H1 (cell line): ENCODE data around the gene CHMP1B. TPM values are rescaled to one million over a fixed set of nuclear protein-coding genes. Genes with fewer than 3 reads are reported as not detected.

Source experiments
- CTCF ChIA-PET: fragments of 300-600 bp; sonication (Branson Sonifier 250); formaldehyde crosslinking; loops from one replicate; lab custom pipeline; 2021; ENCODE audit not compliant: partially characterized antibody; lab: Charles Lee
- POLR2A ChIA-PET: fragments of 300-600 bp; sonication (Branson Sonifier 250); formaldehyde crosslinking; loops from one replicate; lab custom pipeline; 2021; ENCODE audit warnings: inconsistent platforms; ENCODE audit not compliant: partially characterized antibody; lab: Charles Lee
- DNase-seq, 2 experiments: peaks; one replicate each; pipeline versions ENCODE4 v3.0.0 to v3.0.0-alpha.2; 2010 to 2022; ENCODE audit warnings: low spot score in 2 of 2, low read depth in 1 of 2, mixed read lengths in 1 of 2
- FAIRE-seq: peaks from 2 replicates; lab custom pipeline; 2011; peaks lifted over from hg19 to GRCh38; lab: Jason Lieb, UNC
- H2AFZ ChIP-seq: 2 replicates; pipeline ENCODE4 v1.8.1; 2012; ENCODE audit warnings: low read length, inconsistent platforms
- H2AK5ac ChIP-seq: 2 replicates; pipeline ENCODE4 v1.6.1; 2013; ENCODE audit warnings: low read depth, low read length
- H2BK120ac ChIP-seq: replicated peaks from 2 replicates; pipeline ENCODE3; 2013; ENCODE audit warnings: low read depth, low read length, inconsistent platforms
- H2BK12ac ChIP-seq: 2 replicates; pipeline ENCODE4 v1.6.1; 2013; ENCODE audit warnings: low read depth, low read length
- H2BK15ac ChIP-seq: 2 replicates; pipeline ENCODE4 v1.6.1; 2013; ENCODE audit warnings: low read length
- H2BK20ac ChIP-seq: 2 replicates; pipeline ENCODE4 v1.6.1; 2013; ENCODE audit warnings: low read length
- H2BK5ac ChIP-seq: 2 replicates; pipeline ENCODE4 v1.6.1; 2013; ENCODE audit warnings: low read depth, low read length
- H3K14ac ChIP-seq: 2 replicates; pipeline ENCODE4 v1.6.1; 2013; ENCODE audit warnings: inconsistent platforms; ENCODE audit not compliant: insufficient read length
- H3K18ac ChIP-seq: 2 replicates; pipeline ENCODE4 v1.6.1; 2013; ENCODE audit warnings: low read length; ENCODE audit errors: extremely low read depth
- H3K23ac ChIP-seq: 2 replicates; pipeline ENCODE4 v1.6.1; 2013; ENCODE audit warnings: inconsistent platforms; ENCODE audit not compliant: insufficient read length
- H3K23me2 ChIP-seq: 2 replicates; pipeline ENCODE4 v1.6.1; 2013; ENCODE audit warnings: low read depth, low read length
- H3K27ac ChIP-seq: 2 replicates; pipeline ENCODE4 v1.6.1; 2011; ENCODE audit warnings: low read depth, low read length, inconsistent platforms
- H3K27me3 ChIP-seq, 4 experiments: replicated peaks in 1 of 4; 1 replicate in 1 of 4; 2 replicates in 3 of 4; pipeline versions ENCODE4 v1.6.1 to v1.8.1; 2011 to 2013; ENCODE audit warnings: low read length in 3 of 4, mild to moderate bottlenecking in 3 of 4, inconsistent platforms in 2 of 4, mixed read lengths in 2 of 4, moderate library complexity in 1 of 4; ENCODE audit not compliant: control insufficient read depth in 3 of 4, insufficient read depth in 3 of 4; ENCODE audit errors: extremely low read depth in 1 of 4
- H3K36me3 ChIP-seq, 4 experiments: 2 replicates each; pipeline versions ENCODE4 v1.6.1 to v1.8.1; 2011 to 2013; ENCODE audit warnings: mild to moderate bottlenecking in 4 of 4, low read length in 3 of 4, moderate library complexity in 2 of 4, control low read depth in 1 of 4, inconsistent platforms in 1 of 4; ENCODE audit not compliant: insufficient read depth in 4 of 4, control insufficient read depth in 2 of 4
- H3K4ac ChIP-seq: replicated peaks from 2 replicates; pipeline ENCODE3; 2013; ENCODE audit warnings: low read length, low read depth, mixed read lengths, inconsistent platforms; ENCODE audit not compliant: insufficient read length
- H3K4me1 ChIP-seq, 4 experiments: replicated peaks in 1 of 4; 1 replicate in 1 of 4; 2 replicates in 3 of 4; pipeline versions ENCODE4 v1.6.1 to v1.8.1; 2011 to 2013; ENCODE audit warnings: low read length in 3 of 4, inconsistent platforms in 2 of 4, mixed read lengths in 1 of 4; ENCODE audit not compliant: insufficient read depth in 4 of 4, control insufficient read depth in 3 of 4
- H3K4me2 ChIP-seq, 2 experiments: 2 replicates each; pipeline versions ENCODE4 v1.6.1 to v1.8.1; 2011 to 2013; ENCODE audit warnings: low read depth in 2 of 2, low read length in 2 of 2, control low read depth in 1 of 2, inconsistent platforms in 1 of 2, mild to moderate bottlenecking in 1 of 2; ENCODE audit not compliant: insufficient read depth in 1 of 2
- H3K4me3 ChIP-seq, 4 experiments: fragments of 200-600, 300-600 bp in 1 of 4; sonication (generic), shearing (Covaris generic), sonication (Bioruptor Twin) in 1 of 4; 2 replicates each; pipeline versions ENCODE4 v1.5.1 to v1.8.1; 2011 to 2016; ENCODE audit warnings: low read length in 4 of 4, low read depth in 3 of 4, control low read depth in 2 of 4, inconsistent platforms in 2 of 4, mild to moderate bottlenecking in 2 of 4, mixed read lengths in 1 of 4, moderate library complexity in 1 of 4; ENCODE audit not compliant: insufficient read depth in 2 of 4; ENCODE audit errors: extremely low read depth in 1 of 4
- H3K56ac ChIP-seq: replicated peaks from 2 replicates; pipeline ENCODE3; 2013; ENCODE audit warnings: low read depth, mild to moderate bottlenecking, mixed read lengths, low read length, inconsistent platforms; ENCODE audit not compliant: insufficient read length
- H3K79me1 ChIP-seq: 2 replicates; pipeline ENCODE4 v1.6.1; 2013; ENCODE audit warnings: low read depth, low read length, control low read depth
- H3K79me2 ChIP-seq, 2 experiments: 2 replicates each; pipeline versions ENCODE4 v1.6.1 to v1.8.1; 2012 to 2013; ENCODE audit warnings: low read length in 2 of 2, mild to moderate bottlenecking in 2 of 2, inconsistent platforms in 1 of 2; ENCODE audit not compliant: insufficient read depth in 2 of 2, control insufficient read depth in 1 of 2
- H3K9ac ChIP-seq, 4 experiments: replicated peaks in 1 of 4; 1 replicate in 1 of 4; 2 replicates in 3 of 4; pipeline versions ENCODE4 v1.6.1 to v1.8.1; 2011 to 2013; ENCODE audit warnings: low read depth in 3 of 4, low read length in 3 of 4, control low read depth in 2 of 4, mild to moderate bottlenecking in 2 of 4, moderate library complexity in 2 of 4, inconsistent platforms in 1 of 4; ENCODE audit errors: extremely low read depth in 1 of 4
- H3K9me3 ChIP-seq, 2 experiments: 2 replicates each; pipeline versions ENCODE4 v1.6.1 to v1.8.1; 2012 to 2013; ENCODE audit warnings: mild to moderate bottlenecking in 2 of 2, moderate library complexity in 2 of 2, control low read depth in 1 of 2, inconsistent platforms in 1 of 2, low read depth in 1 of 2, low read length in 1 of 2, mixed read lengths in 1 of 2; ENCODE audit not compliant: insufficient read depth in 2 of 2
- H4K20me1 ChIP-seq, 2 experiments: replicated peaks in 1 of 2; 2 replicates each; pipeline versions ENCODE3 to v1.8.1; 2011 to 2013; ENCODE audit warnings: inconsistent platforms in 2 of 2, low read length in 2 of 2, mild to moderate bottlenecking in 1 of 2; ENCODE audit not compliant: insufficient read depth in 2 of 2, control insufficient read depth in 1 of 2
- H4K5ac ChIP-seq: 2 replicates; pipeline ENCODE4 v1.6.1; 2013; ENCODE audit warnings: low read length, low read depth, mixed read lengths, inconsistent platforms; ENCODE audit not compliant: insufficient read length
- H4K8ac ChIP-seq: 2 replicates; pipeline ENCODE4 v1.8.0; 2013; ENCODE audit warnings: mild to moderate bottlenecking, moderate library complexity, low read length, inconsistent platforms; ENCODE audit not compliant: insufficient read depth; ENCODE audit errors: extremely low read depth
- H4K91ac ChIP-seq: replicated peaks from 2 replicates; pipeline ENCODE3; 2013; ENCODE audit warnings: low read length, mixed read lengths, inconsistent platforms; ENCODE audit not compliant: insufficient read length
- BRCA1 ChIP-seq: IDR thresholded peaks from 2 replicates; pipeline ENCODE4 v1.6.1; 2012; ENCODE audit warnings: low read depth, low read length, improper control_type of control experiment
- CREB1 ChIP-seq: IDR thresholded peaks from 2 replicates; pipeline ENCODE4 v1.6.1; 2012; ENCODE audit warnings: inconsistent platforms
- CTBP2 ChIP-seq: IDR thresholded peaks from 2 replicates; pipeline ENCODE4 v1.7.0; 2011; ENCODE audit warnings: borderline replicate concordance, mild to moderate bottlenecking, moderate library complexity, mixed read lengths, low read length; ENCODE audit not compliant: insufficient read depth, insufficient read length
- EP300 ChIP-seq, 2 experiments: IDR thresholded peaks; 1 replicate in 1 of 2; 2 replicates in 1 of 2; pipeline ENCODE4 v1.6.1; 2011 to 2012; ENCODE audit warnings: low read depth in 2 of 2, low read length in 2 of 2, mild to moderate bottlenecking in 2 of 2, borderline replicate concordance in 1 of 2, inconsistent platforms in 1 of 2, moderate library complexity in 1 of 2
- GTF2F1 ChIP-seq: IDR thresholded peaks from 2 replicates; pipeline ENCODE4 v1.6.1; 2012; ENCODE audit warnings: low read depth, low read length, improper control_type of control experiment, borderline replicate concordance
- KDM1A ChIP-seq: fragments of 200-600, 300-600 bp; sonication (generic); IDR thresholded peaks from 2 replicates; pipeline ENCODE4 v1.7.1; 2016; ENCODE audit warnings: mild to moderate bottlenecking, low read length, borderline replicate concordance
- MAFK ChIP-seq: IDR thresholded peaks from 2 replicates; pipeline ENCODE4 v1.6.1; 2012; ENCODE audit warnings: low read depth, mild to moderate bottlenecking, improper control_type of control experiment, low read length
- PHF8 ChIP-seq: fragments of 200-600 bp; sonication (generic); conservative IDR thresholded peaks from 2 replicates; pipeline ENCODE4 v1.7.1; 2012; ENCODE audit warnings: low read depth, mild to moderate bottlenecking, inconsistent platforms, low read length, moderate library complexity
- POLR2A ChIP-seq, 2 experiments: IDR thresholded peaks; 1 replicate in 1 of 2; 2 replicates in 1 of 2; pipeline ENCODE4 v1.6.1; 2011; ENCODE audit warnings: low read depth in 2 of 2, low read length in 2 of 2, mild to moderate bottlenecking in 2 of 2; ENCODE audit errors: control extremely low read depth in 1 of 2
- POU5F1 ChIP-seq: IDR thresholded peaks from 2 replicates; pipeline ENCODE4 v1.6.1; 2011; ENCODE audit warnings: low read depth, mild to moderate bottlenecking, low read length, moderate library complexity
- RBBP5 ChIP-seq: IDR thresholded peaks from 2 replicates; pipeline ENCODE4 v1.7.1; 2012; ENCODE audit warnings: low read depth, mild to moderate bottlenecking, inconsistent platforms, low read length, moderate library complexity, borderline replicate concordance
- SRF ChIP-seq: IDR thresholded peaks from 2 replicates; pipeline ENCODE4 v1.6.1; 2011; ENCODE audit warnings: mild to moderate bottlenecking, low read depth, low read length, moderate library complexity
- SUZ12 ChIP-seq: fragments of 200-600 bp; sonication (generic); IDR thresholded peaks from 2 replicates; pipeline ENCODE4 v1.6.1; 2012; ENCODE audit warnings: mild to moderate bottlenecking, inconsistent platforms, low read length, moderate library complexity, mixed read lengths
- WGBS, 2 experiments: shearing (Covaris generic) in 1 of 2; methylation state at CpG; one replicate each; pipeline versions ENCODE4 v1.1.6 to v1.1.7; 2013 to 2015; ENCODE audit warnings: low lambda C conversion rate in 2 of 2, mixed read lengths in 2 of 2, inconsistent platforms in 1 of 2, low coverage in 1 of 2, missing lambda C conversion rate in 1 of 2; ENCODE audit not compliant: insufficient replicate concordance in 2 of 2, insufficient coverage in 1 of 2, insufficient read length in 1 of 2; ENCODE audit errors: extremely low coverage in 1 of 2, missing lambda C conversion rate in 1 of 2; 5-methylcytosine and 5-hydroxymethylcytosine counted together
- polyA plus RNA-seq, 7 experiments: library from polyadenylated mRNA; depleted of rRNA in 3 of 7; stranded (reverse) in 5 of 7; unstranded in 2 of 7; fragments of >200 nt in 5 of 7; fragments of 200-250 nt in 2 of 7; gene quantifications; 1 replicate in 5 of 7; 2 replicates in 1 of 7; 4 replicates in 1 of 7; pipeline versions ENCODE4 v1.2.1 to v1.2.3, GENCODE V29; 2011 to 2013; ENCODE audit warnings: missing spikeins in 2 of 7, mixed read lengths in 2 of 7
- total RNA-seq: library from RNA; stranded (reverse); fragmentation: NEBNext Ultra II Directional; extraction: Animal tissue kit (Norgen Biotek cat#: 25700); gene quantifications from 2 replicates; pipeline ENCODE4 v1.2.1, GENCODE V29; 2021
- TF ChIP-seq, protein P1 (sequence below): IDR thresholded peaks from 2 replicates; pipeline ENCODE4 v1.6.1; 2011; ENCODE audit warnings: low read depth, mild to moderate bottlenecking, low read length; ENCODE audit not compliant: insufficient read depth

CHMP1B gene
- total and polyA plus RNA-seq, 2 of the 8 experiments (the other 6 are each of a cell fraction or from before 2014, with no cell fraction given), result 30.5 to 43.2 TPM

- H3K4me3 ChIP-seq, result no peak overlapping the region
- H3K9ac ChIP-seq, result no peak overlapping the region
- H3K18ac ChIP-seq, result no peak overlapping the region
- WGBS, 2 experiments, result 90% methylated on average over 5 of the region's 5 CpGs; no CpG with 5 or more reads in 1 of the 2 experiments
- H2AK5ac ChIP-seq, result no peak overlapping the region
- no peaks in the 10 kb centered on the region for H3K23me2 ChIP-seq
- H3K27ac ChIP-seq, result no peak overlapping the region
- H3K4me1 ChIP-seq, result peaks cover 0 to 4% (median 1%) of the 10 kb centered on the region in 4 experiments; a peak in 2 of 7 replicates
- DNase-seq, result no peak
- no peaks in the 10 kb centered on the region for H3K79me1 ChIP-seq
- H3K4ac ChIP-seq, result no peak overlapping the region
- H2BK20ac ChIP-seq, result no peak overlapping the region
- H3K36me3 ChIP-seq, result peaks cover 0 to 11% (median 4%) of the 10 kb centered on the region in 4 experiments; a peak in 4 of 8 replicates
- H2BK15ac ChIP-seq, result no peak overlapping the region
- no peak overlapping the region for H4K5ac ChIP-seq
- H2BK120ac ChIP-seq, result no peak overlapping the region
- FAIRE-seq, result no peak
- H4K91ac ChIP-seq, result no peak overlapping the region
- H3K9me3 ChIP-seq, result no peaks in the 10 kb centered on the region
- no peak overlapping the region for H2AFZ ChIP-seq
- ChIA-PET POLR2A (interaction anchor here (0.7 kb wide), 1 partner anchor 149 kb away, joined by 3 read pairs; no protein-coding TSS in a partner anchor), CTCF (interaction anchor here (1.2 to 1.7 kb wide), 4 partner anchors 9 to 148 kb away, joined by 3 to 5 read pairs (median 4); no protein-coding TSS in a partner anchor)
- H4K8ac ChIP-seq, result no peak overlapping the region
- no peak overlapping the region for H2BK12ac ChIP-seq
- H4K20me1 ChIP-seq, result peaks cover 0 to 4% of the 10 kb centered on the region in 2 experiments
- no peak overlapping the region for H3K56ac ChIP-seq
- H3K79me2 ChIP-seq, result no peaks in the 10 kb centered on the region
- no peak overlapping the region for H3K14ac ChIP-seq
- no peaks in the 10 kb centered on the region for H3K27me3 ChIP-seq
- no peak overlapping the region for H3K4me2 ChIP-seq
- H3K23ac ChIP-seq, result no peak overlapping the region
- H2BK5ac ChIP-seq, result no peak overlapping the region
- no peak for TF ChIP-seq SUZ12
- TF ChIP-seq, protein P1, sequence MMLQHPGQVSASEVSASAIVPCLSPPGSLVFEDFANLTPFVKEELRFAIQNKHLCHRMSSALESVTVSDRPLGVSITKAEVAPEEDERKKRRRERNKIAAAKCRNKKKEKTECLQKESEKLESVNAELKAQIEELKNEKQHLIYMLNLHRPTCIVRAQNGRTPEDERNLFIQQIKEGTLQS, result no peak
- TF ChIP-seq POU5F1, result no peak
- TF ChIP-seq CTBP2, result no peak
- TF ChIP-seq KDM1A, result no peak
- TF ChIP-seq EP300 (IDR thresholded peaks at IDR 0.05; ENCODE audit: borderline replicate concordance in 1 of 2, low read depth in 2 of 2, low read length in 2 of 2), result no peak
- no peak for TF ChIP-seq SRF
- TF ChIP-seq GTF2F1, result no peak
- no peak for TF ChIP-seq POLR2A (IDR thresholded peaks at IDR 0.05; ENCODE audit: control extremely low read depth in 1 of 2, low read depth in 2 of 2, low read length in 2 of 2)
- no peak for TF ChIP-seq BRCA1
- TF ChIP-seq PHF8, result no peak
- no peak for TF ChIP-seq MAFK
- no peak for TF ChIP-seq RBBP5
- no peak for TF ChIP-seq CREB1
Observed at GRCh38 chr18:11889284-11889683, 38.1 kb downstream of the CHMP1B start.
